Sigmoid colon (tissue), 7 donors: ENCODE measurements around the gene KREMEN2. TPM values are rescaled to one million over a fixed set of nuclear protein-coding genes. Genes with fewer than 3 reads are reported as not detected.

Experiments
- DNase-seq: peaks from one replicate; pipeline ENCODE4 v3.0.0-alpha.2; 2019
- H3K27ac ChIP-seq, 4 donors: fragments of 200-600 bp; sonication (generic); one replicate each; pipeline ENCODE4 v1.5.1; 2016 to 2019; ENCODE audit warnings: mild to moderate bottlenecking in 1 of 4
- H3K27me3 ChIP-seq, 3 donors: fragments of 200-600 bp; sonication (generic); one replicate each; pipeline ENCODE4 v1.5.1; 2019; ENCODE audit warnings: mild to moderate bottlenecking in 1 of 3
- H3K36me3 ChIP-seq, 4 donors: fragments of 200-600 bp; sonication (generic); one replicate each; pipeline ENCODE4 v1.5.1; 2016 to 2019
- H3K4me1 ChIP-seq, 4 donors: fragments of 200-600 bp; sonication (generic); one replicate each; pipeline ENCODE4 v1.5.1; 2017 to 2019
- H3K4me3 ChIP-seq, 4 donors: fragments of 200-600 bp; sonication (generic); one replicate each; pipeline ENCODE4 v1.5.1; 2017 to 2019; ENCODE audit warnings: mild to moderate bottlenecking in 2 of 4, moderate library complexity in 1 of 4
- H3K9me3 ChIP-seq, 4 donors: fragments of 200-600 bp in 3 of 4; sonication (generic) in 3 of 4; one replicate each; pipeline versions ENCODE4 v1.5.1 to v1.6.1; 2013 to 2019
- CTCF ChIP-seq, 4 experiments: fragments of 450-650 bp in 3 of 4; fragments of 200-600 bp in 1 of 4; IDR thresholded peaks; one replicate each; pipeline ENCODE4 v1.5.1; 2016 to 2019; ENCODE audit warnings: antibody characterized with exemption in 4 of 4, mild to moderate bottlenecking in 3 of 4, moderate library complexity in 2 of 4
- EP300 ChIP-seq, 4 donors: sonication (generic); formaldehyde crosslinking; IDR thresholded peaks; one replicate each; pipeline ENCODE4 v1.6.1; 2017; ENCODE audit warnings: antibody characterized with exemption in 4 of 4
- POLR2A ChIP-seq, 2 donors: fragments of 450-650 bp; IDR thresholded peaks; one replicate each; pipeline ENCODE4 v1.6.1; 2016; ENCODE audit warnings: antibody characterized with exemption in 2 of 2, mild to moderate bottlenecking in 2 of 2, moderate library complexity in 2 of 2
- POLR2AphosphoS5 ChIP-seq, 4 donors: sonication (generic); formaldehyde crosslinking; IDR thresholded peaks; one replicate each; pipeline ENCODE4 v1.6.1; 2017; ENCODE audit warnings: antibody characterized with exemption in 4 of 4
- WGBS, 2 donors: extraction: QIAGEN DNeasy Blood & Tissue Kit; methylation state at CpG; one replicate each; pipeline ENCODE4 v1.1.7; 2013; 5-methylcytosine and 5-hydroxymethylcytosine counted together
- intact Hi-C: fragments of 100-400 bp; cut with DNase I; formaldehyde crosslinking; loops from one replicate; pipeline ENCODE4 v1.15.1; 2023
- polyA plus RNA-seq, 3 donors: library from polyadenylated mRNA; stranded (reverse); fragments of 200-250 nt; gene quantifications; one replicate each; pipeline ENCODE4 v1.2.3, GENCODE V29; 2013
- total RNA-seq, 4 donors: library from RNA; depleted of rRNA; stranded (reverse); fragments of >200 nt; gene quantifications; one replicate each; pipeline ENCODE4 v1.1.0, GENCODE V29; 2016
- donor health status: healthy with polysubstance abuse.
- donor health status: Bipolar disorder and iron deficiency.
- donor health status: healthy.

KREMEN2 gene
- total and polyA plus RNA-seq, 7 donors: 1.0 to 1.8 (median 1.6) TPM; not detected in 4

- no peak overlapping the region for H3K27ac ChIP-seq
- H3K36me3 ChIP-seq: peaks cover 0 to 13% (median 0%) of the 10 kb centered on the region in 4 donors
- 63 to 66% methylated on average over 31 of the region's 31 CpGs for WGBS, 2 donors
- intact Hi-C loops: no loop called here
- H3K4me1 ChIP-seq: no peaks in the 10 kb centered on the region
- no peaks in the 10 kb centered on the region for H3K9me3 ChIP-seq
- H3K4me3 ChIP-seq: no peak overlapping the region
- TF ChIP-seq POLR2AphosphoS5 (IDR thresholded peaks at IDR 0.05) (no peak), EP300 (IDR thresholded peaks at IDR 0.05) (no peak), CTCF (IDR thresholded peaks at IDR 0.05) (no peak), POLR2A (IDR thresholded peaks at IDR 0.05) (no peak)
- peaks cover 0 to 47% (median 32%) of the 10 kb centered on the region in 3 donors for H3K27me3 ChIP-seq
- DNase-seq: no peak
Observed at GRCh38 chr16:2953706-2954627, 10.1 kb upstream of the KREMEN2 start.

- TF ChIP-seq POLR2A (IDR thresholded peaks at IDR 0.05) (no peak), CTCF (IDR thresholded peaks at IDR 0.05) (no peak), POLR2AphosphoS5 (IDR thresholded peaks at IDR 0.05) (no peak), EP300 (IDR thresholded peaks at IDR 0.05) (no peak)
- H3K4me3 ChIP-seq: no peak overlapping the region
- WGBS, 2 donors: 33 to 67% methylated on average over 26 of the region's 26 CpGs
- no peaks in the 10 kb centered on the region for H3K4me1 ChIP-seq
- H3K36me3 ChIP-seq: peaks cover 0 to 5% (median 0%) of the 10 kb centered on the region in 4 donors
- intact Hi-C loops: no loop called here
- no peaks in the 10 kb centered on the region for H3K9me3 ChIP-seq
- DNase-seq: no peak
- H3K27me3 ChIP-seq: peaks cover 0 to 50% (median 33%) of the 10 kb centered on the region in 3 donors
- H3K27ac ChIP-seq: no peak overlapping the region
Observed at GRCh38 chr16:2954656-2955381, 9.3 kb upstream of the KREMEN2 start.

- no peak for DNase-seq
- H3K27me3 ChIP-seq: peaks cover 0 to 55% (median 39%) of the 10 kb centered on the region in 3 donors
- no peak overlapping the region for H3K27ac ChIP-seq
- no peaks in the 10 kb centered on the region for H3K4me1 ChIP-seq
- no peak for TF ChIP-seq EP300 (IDR thresholded peaks at IDR 0.05)
- no peak for TF ChIP-seq POLR2A (IDR thresholded peaks at IDR 0.05)
- TF ChIP-seq POLR2AphosphoS5 (IDR thresholded peaks at IDR 0.05): no peak
- TF ChIP-seq CTCF (IDR thresholded peaks at IDR 0.05): no peak
- H3K4me3 ChIP-seq: no peak overlapping the region
- intact Hi-C loops: no loop called here
- no peaks in the 10 kb centered on the region for H3K9me3 ChIP-seq
- H3K36me3 ChIP-seq: no peaks in the 10 kb centered on the region
- 31 to 49% methylated on average over 10 of the region's 10 CpGs for WGBS, 2 donors
Observed at GRCh38 chr16:2955438-2955778, 8.7 kb upstream of the KREMEN2 start.

- Histone ChIP-seq H3K27me3 (peaks cover 0 to 60% (median 45%) of the 10 kb centered on the region in 3 donors), H3K36me3 (no peaks in the 10 kb centered on the region), H3K9me3 (no peaks in the 10 kb centered on the region), H3K27ac (no peak overlapping the region), H3K4me1 (no peaks in the 10 kb centered on the region), H3K4me3 (no peak overlapping the region)
- no peak for DNase-seq
- WGBS, 2 donors: 25 to 26% methylated on average over 21 of the region's 21 CpGs
- no peak for TF ChIP-seq CTCF (IDR thresholded peaks at IDR 0.05)
- no peak for TF ChIP-seq POLR2A (IDR thresholded peaks at IDR 0.05)
- TF ChIP-seq EP300 (IDR thresholded peaks at IDR 0.05): no peak
- TF ChIP-seq POLR2AphosphoS5 (IDR thresholded peaks at IDR 0.05): no peak
- intact Hi-C loops: no loop called here
Observed at GRCh38 chr16:2955779-2956578, 8.1 kb upstream of the KREMEN2 start.
